Cortex of kidney (tissue), 1 donor: ENCODE measurements around the gene PADI4.

ENCODE experiments used
- DNase-seq: peaks from one replicate; lab custom pipeline; 2025; lab: John Stamatoyannopoulos, UW

Gene PADI4

GRCh38 chr1:17282836-17283235 lies 25.2 kb upstream of the PADI4 start:
- no peak for DNase-seq

GRCh38 chr1:17286646-17287045 lies 21.4 kb upstream of the PADI4 start:
- no peak for DNase-seq

- no peak for DNase-seq
These were observed 20.7 kb upstream of the PADI4 start for GRCh38 chr1:17287130-17287776.

- no peak for DNase-seq
These were observed 18.3 kb upstream of the PADI4 start for GRCh38 chr1:17289721-17290120.

- no peak for DNase-seq
These were observed 17.4 kb upstream of the PADI4 start for GRCh38 chr1:17290553-17290952.

- DNase-seq, result no peak
These were observed 15.5 kb upstream of the PADI4 start for GRCh38 chr1:17292299-17293160.

- no peak for DNase-seq
These were observed 14.1 kb upstream of the PADI4 start for GRCh38 chr1:17293681-17294425.

GRCh38 chr1:17295292-17295691 lies 12.7 kb upstream of the PADI4 start:
- no peak for DNase-seq

GRCh38 chr1:17296086-17296485 lies 11.9 kb upstream of the PADI4 start:
- no peak for DNase-seq

- DNase-seq, result no peak
These were observed 10.0 kb upstream of the PADI4 start for GRCh38 chr1:17297991-17298390.

GRCh38 chr1:17301767-17302166 lies 6.2 kb upstream of the PADI4 start:
- DNase-seq, result no peak

- DNase-seq, result no peak
These were observed 3.7 kb upstream of the PADI4 start for GRCh38 chr1:17304151-17304825.

- no peak for DNase-seq
These were observed 3.2 kb upstream of the PADI4 start for GRCh38 chr1:17304826-17305175.

GRCh38 chr1:17305576-17306095 lies 2.4 kb upstream of the PADI4 start:
- no peak for DNase-seq

- DNase-seq, result no peak
These were observed 1.6 kb upstream of the PADI4 start for GRCh38 chr1:17306407-17306806.

- no peak for DNase-seq
These were observed 1.1 kb upstream of the PADI4 start for GRCh38 chr1:17306921-17307320.

- DNase-seq, result no peak
These were observed 668 bp upstream of the PADI4 start for GRCh38 chr1:17307329-17307728.

GRCh38 chr1:17308593-17308992 lies 596 bp downstream of the PADI4 start:
- no peak for DNase-seq

- DNase-seq, result no peak
These were observed 1.6 kb downstream of the PADI4 start for GRCh38 chr1:17309426-17310067.

- no peak for DNase-seq
These were observed 2.2 kb downstream of the PADI4 start for GRCh38 chr1:17310068-17310640.
